Stimulated activated CD8-positive, alpha-beta memory T cell treated with anti-CD3 and anti-CD28 coated beads, Interleukin-2, amount 100 ng/mL, for 1 hour (primary cell): ENCODE measurements around the gene PCSK5.

ENCODE experiments used
- DNase-seq, 2 donors: peaks; one replicate each; pipeline ENCODE4 v3.0.0-alpha.2; 2020; ENCODE audit warnings: low read depth in 2 of 2

The PCSK5 gene

DNA sequence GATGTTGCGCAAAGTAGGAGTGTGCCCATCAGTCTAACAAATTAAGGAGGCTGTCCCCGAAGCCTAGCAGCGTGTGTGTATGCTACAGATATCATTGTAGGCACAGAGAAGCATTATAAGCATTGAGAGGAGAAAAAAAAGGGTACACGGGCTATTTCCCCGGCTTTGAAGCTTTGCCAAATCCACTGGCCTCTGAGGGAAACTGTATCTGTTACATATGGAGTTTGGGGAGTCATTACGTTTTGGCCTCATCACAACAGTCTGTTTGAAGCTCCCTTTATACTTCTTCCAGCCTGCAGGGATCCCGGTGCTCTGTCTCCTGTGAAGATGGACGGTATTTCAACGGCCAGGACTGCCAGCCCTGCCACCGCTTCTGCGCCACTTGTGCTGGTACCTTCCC, 297.8 kb downstream of the PCSK5 start:
- DNase-seq, result no peak

DNA sequence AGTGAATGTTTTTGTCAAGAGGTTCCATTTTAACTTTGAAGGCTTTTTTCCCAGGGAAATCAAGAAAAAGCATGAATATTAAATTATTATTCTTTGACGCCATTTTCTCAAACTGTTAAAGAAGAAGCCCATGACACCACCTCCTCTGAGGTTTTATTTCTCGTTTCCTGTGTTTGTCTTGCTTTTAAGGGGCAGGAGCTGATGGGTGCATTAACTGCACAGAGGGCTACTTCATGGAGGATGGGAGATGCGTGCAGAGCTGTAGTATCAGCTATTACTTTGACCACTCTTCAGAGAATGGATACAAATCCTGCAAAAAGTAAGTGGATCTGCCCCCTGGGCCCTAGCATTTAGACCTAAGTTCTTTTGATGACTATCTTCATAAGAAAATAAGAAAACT, 298.4 kb downstream of the PCSK5 start:
- no peak for DNase-seq

DNA sequence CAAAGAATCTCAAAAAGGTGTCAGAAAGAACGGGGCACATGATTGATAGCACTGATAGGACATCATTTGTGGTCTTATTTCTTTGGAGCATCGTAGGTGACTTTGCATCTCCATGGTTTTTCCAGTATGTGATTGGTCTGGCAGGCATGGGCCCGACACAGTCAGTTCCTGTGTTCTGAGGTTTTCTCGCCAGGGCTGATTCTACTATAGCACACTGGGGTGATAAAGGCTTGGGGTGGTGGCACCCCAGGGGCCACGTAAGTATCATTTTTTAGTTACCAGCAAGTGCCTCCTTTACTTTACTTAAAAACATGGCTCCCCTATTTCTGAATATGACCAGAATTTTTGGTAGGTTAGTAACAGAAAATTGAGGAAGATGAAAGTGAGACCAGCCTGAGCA, 301.0 kb downstream of the PCSK5 start:
- DNase-seq, result no peak

DNA sequence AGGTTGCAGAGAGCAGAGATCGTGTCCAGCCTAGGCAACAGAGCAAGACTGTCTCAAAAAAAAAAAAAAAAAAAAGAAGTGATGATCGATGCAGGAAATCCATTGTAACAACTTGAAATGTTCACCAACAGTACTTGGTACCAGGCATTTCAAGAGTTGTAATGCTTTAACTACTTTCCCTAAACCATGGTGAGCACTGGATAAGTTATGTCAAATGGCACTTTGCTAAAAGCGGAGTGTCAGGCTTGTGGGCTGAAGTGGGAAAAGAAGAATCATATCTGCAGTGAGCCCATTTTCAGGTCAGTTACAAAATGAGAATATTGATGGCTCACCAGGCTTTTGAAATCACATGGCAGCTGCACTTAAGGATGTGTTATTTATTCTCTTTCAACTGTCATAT, 301.5 kb downstream of the PCSK5 start:
- no peak for DNase-seq

DNA sequence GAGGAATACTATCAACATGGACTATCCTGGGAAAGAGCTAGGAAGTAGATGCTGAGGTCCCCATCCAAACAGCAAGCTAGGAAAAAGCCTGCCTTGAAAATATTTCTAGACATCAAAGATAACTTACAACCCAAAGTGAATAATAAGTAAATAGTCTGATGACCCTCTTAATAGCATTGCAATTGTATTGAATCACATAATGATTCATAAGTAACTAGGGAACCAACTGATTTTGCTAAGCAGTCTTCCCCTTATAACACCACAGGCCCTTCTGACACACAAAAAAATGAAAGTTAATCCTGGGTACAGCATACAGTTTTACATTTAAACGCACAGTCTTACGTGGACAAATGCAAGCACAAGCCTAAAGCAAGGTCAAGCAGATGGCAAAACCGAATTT, 304.4 kb downstream of the PCSK5 start:
- no peak for DNase-seq

DNA sequence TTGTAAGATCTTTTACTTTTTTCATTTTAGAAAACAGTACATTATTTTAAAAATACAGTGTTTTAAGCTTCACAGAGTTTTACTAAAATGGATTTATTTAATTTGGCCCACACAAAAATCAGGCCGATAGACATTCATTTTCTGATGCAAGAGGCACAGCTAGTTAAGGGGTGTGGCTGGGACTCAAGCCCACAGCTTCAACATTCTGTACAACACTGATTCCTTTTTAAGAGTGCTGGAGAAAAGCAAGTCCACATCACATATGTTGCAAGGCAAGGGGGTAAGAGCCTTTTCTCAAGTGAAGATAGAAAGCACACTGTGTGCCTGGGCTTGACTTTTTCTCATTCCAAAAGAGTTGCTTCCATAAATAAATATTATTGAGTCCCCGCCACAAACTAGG, 307.9 kb downstream of the PCSK5 start:
- no peak for DNase-seq

DNA sequence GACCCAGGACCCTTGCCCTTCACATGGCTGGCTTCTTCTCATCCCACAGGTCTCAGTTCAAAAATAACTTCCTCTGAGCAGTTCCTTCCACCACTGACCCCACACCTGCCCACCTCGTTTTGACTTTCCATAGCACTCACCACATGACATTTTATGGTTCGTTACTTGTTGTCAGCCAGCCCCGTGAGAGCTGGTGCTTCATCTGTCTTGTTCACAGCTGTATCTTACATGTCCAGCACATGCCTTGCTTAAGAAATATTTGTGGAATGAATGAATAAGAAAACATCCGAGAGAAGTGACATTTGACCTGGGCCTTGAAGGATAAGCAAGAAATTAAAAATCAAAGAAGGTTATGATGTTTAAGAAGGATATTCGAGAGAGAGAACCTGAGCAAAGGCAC, 309.8 kb downstream of the PCSK5 start:
- DNase-seq, result no peak

DNA sequence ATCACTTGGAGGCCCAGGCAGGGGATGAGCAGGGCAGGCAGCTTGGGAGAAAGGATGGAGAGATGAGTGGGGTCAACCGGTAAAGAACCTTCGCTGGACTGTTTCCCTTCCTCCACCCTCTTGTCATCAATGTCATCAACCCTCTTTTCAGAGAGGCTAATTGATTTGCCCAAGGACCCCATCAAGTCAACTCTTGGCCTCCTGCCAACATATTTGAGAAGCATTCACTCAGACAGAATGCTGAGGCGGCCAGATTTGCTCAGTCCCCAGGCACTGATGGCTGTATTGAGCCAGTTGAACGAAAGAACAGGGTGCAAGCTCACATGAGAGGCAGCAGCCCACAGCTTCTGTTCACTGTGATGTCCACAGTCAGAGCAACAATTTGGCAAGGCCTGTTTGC, 310.3 kb downstream of the PCSK5 start:
- no peak for DNase-seq

DNA sequence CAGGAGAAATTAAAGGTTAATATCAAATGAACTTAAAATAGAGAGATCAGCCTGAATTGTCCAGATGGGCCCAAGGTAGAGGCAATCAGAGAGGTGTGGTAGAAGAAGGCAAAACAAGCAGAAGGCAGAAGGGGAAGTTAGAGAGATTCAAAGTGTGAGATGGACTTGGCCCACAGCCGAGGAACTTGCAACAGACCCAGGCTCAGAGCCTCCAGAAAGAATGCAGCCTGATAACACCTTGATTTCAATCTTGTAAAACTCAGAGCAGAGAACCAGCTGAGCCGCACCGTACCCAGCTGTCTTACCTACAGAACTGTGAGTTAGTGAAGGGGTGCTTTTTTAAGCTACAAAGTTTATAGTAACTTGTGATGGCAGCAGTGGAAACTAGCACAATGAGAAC, 312.9 kb downstream of the PCSK5 start:
- DNase-seq, result no peak

DNA sequence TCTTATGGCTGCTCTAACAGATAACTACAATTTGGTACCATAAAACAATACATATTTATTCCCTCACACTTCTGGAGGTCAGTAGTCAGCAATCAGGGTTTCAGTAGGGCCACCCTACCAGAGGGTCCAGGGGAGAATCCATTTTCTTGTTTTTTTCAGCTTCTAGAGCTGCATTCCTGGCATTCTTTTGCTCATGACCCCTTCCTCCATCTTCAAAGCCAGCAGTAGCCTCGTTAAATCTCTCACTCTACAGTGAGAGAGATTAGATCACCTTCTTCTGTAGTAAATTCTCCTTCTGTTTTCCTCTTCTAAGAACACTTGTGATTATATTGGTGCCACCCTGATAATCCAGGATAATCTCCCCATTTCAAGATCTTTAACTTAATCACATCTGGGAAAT, 316.3 kb downstream of the PCSK5 start:
- DNase-seq, result no peak

DNA sequence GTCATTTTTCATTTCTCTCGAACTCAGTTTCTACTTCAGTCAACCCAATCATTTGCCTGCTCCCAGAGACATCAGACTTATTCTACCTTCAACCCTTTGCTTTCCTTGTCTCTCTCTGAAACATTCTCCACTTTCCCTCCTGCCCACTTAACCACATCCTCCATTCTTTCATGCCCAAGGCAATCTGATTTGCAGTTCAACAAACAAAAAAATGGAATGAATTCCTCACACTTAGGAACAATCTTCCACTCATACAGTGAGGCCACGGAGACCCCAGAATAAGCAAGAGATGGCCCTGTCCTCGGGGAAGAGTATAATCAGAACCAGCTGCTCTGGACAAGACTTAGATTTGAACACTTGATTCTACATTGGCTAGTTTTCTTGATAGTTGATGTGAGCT, 323.3 kb downstream of the PCSK5 start:
- no peak for DNase-seq

DNA sequence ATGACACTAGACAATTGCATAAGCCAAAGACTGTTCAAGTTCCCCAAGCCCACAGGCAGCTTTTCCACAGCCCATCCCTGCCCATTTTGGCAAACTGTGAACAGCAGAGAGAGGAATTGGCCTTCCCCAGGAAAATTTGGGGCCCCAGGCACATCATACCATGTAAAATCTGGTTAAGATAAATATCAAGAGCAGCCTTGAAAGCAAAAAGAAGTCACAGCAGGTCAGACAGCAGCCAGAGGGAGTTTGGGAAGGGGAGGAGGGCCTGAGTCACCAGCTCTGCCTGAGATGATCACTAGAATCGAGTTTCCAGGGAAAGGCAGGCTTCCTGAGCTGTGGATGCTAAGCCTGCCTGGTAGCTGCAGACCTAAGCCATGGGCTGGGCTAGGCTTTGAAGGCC, 324.6 kb downstream of the PCSK5 start:
- no peak for DNase-seq

DNA sequence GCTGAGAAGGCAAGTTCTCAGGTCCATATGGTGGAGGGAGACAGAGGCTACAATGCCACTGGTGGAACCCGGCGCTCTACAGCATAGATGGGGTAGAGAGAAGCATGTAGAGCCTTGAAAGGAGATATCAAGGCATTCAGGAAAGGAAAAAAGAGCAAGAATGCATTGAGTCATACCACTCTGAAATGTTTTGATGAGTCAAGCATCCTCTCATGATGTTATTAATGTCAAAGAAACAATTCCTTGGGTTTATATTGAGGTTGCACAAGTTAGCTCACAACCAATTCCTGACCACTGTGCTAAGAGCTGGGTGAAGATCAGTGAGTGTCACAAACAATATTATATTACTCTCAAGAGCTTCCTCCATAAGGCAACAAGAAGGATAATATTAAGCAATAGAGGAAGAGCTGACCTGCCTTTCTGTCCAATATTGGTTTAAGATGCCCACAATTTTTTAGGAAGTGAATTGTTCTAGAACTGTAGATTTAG, 325.7 kb downstream of the PCSK5 start:
- no peak for DNase-seq

DNA sequence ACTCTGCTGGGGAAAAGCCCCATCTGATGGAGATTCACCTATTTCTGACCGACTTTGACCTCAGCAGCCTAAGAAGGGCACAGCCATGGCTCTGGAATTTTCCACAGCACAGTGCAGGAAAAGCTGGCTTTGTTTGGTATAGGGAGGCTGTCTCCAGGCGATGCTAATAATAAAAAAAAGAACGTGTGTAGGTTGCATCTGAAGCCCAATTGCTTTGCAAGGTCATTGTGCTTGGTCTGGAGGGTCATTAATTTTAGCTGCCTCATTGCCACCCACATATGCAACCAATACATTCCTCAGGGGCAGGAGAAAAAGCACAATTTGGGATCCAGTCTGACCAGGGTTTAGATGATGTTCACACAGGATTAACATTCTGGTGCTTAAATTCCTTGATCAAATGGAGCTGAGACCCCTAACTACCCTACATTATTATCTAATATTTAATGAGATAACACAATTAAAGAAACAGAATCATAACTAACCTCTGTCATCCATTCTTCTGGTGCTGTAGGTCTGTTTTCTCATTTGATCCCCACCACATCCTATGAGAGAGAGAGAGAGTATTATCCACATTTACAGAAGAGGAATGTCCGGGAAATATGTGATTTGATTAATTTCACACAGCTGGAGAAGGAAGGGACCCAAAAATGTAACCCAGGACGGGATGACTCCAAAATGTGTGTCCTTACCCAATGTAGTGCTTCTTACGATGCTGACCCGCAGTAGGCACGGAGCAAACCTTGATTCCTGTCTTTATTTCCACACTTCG, 327.8 kb downstream of the PCSK5 start:
- no peak for DNase-seq

DNA sequence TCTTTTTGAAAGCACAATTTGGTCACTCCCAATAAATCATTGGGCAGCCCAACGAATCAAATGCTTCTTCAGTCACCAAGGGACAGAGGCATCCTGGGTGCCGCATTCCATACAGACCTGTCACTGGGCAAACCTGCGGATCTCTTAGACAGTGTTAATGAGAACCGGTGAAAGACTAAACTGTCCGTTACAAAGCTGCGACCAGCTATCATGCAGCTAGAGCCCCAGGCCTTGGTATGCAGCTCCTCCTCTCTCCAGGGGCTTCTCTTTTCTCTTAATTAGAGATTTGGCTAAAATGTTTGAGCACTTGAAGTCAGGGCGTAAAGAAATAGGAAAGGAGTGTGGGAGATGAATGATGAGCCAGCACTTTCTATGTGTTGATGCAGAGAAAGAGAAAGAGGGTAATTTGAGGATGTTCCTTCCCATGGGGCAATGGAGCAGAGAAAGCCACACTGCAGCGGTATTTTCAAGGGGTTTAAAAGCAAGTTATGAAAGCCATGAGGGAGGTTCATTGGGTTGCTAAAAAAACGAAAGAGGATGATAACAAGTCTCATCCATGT, 328.5 kb downstream of the PCSK5 start:
- no peak for DNase-seq

DNA sequence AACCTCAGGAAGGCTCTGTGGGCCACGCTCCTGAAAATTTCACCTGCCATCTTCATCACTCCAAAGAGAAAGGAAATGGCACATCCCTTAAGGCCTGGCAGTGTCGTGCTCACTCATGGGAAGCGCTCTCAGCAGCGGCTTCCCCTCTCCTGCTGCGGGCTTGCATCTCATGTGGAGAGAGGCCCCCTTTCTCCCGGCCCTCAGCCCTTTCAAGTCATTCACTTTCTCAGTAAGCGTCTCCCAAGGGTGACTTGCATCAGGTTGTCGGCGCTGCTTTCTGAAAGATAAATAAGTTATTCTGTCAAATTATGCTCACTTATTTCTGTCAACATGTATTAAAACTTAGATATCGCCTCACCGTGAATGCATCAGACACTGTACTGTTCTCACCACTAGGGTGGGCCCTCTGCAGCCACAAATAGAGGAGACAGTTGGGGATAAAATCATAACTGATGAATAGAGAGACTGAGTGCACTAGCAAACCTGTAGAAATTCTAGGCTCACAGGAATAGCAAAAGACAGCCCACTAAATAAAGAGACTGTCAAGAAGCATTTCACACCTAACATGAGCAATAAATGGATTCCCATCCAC, 329.2 kb downstream of the PCSK5 start:
- DNase-seq, result no peak

DNA sequence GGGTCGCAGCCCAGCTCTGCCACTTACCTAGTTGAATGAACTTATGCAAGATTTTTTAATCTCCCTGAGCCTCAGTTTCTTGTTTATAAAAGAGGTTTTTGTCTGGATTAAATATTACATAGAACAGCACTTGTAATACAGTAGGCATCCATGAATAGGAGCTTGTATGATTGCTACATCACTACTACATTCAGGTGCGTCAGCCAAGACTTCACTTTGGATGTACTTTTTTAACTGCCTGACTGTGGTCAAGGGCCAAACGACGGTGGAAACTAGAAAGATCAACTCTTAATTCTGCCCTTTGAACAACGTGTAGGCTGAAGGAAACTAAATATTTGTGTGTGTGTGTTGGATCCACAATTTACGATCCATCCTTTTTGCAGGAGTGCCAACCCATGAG, 330.9 kb downstream of the PCSK5 start:
- DNase-seq, result no peak

DNA sequence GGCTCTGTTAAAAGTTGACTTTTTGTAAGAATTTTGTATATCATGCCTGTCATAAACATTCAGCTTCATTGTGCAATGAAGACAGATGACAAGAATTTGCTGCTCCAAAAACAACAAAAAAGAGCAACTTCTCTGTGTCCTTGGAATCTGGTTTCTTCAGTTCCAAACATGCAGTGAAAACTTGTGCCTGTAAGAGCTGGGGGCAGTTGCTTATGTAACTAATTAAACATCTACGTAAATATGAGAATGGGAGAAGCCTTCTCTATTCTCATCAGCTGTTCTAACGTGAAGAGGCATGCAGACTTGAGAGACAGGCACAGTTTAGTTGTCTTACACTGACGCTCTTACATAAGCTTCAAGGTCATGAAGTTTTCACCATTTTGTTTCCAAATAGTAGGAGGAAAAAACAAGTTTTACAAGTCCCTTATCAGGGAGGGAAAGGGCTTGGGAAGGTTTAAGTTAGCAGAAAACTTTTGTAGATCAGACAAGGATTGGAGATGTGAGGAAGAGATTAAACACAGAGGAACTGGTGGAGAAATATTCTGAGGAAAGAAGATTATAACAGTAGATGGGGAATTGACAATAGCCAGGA, 333.4 kb downstream of the PCSK5 start:
- DNase-seq, result no peak

DNA sequence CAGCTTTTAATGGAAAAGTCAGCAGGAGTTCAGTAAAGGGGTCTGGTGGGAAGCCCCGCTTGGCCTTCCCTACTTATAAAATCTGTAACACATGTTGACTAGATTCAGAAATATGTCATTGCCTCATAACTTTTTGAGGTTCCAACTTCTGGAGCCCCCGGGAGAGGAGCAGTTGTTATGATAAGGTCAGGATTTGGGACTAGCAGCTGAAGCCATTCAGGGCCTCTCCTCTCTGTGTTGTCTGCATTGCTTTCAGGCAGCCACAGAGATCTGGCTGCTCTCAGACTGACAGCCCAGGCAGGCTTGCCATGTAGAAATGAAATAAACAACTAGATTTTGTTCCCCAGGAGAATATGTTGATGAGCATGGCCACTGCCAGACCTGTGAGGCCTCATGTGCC, 336.7 kb downstream of the PCSK5 start:
- DNase-seq, result no peak

DNA sequence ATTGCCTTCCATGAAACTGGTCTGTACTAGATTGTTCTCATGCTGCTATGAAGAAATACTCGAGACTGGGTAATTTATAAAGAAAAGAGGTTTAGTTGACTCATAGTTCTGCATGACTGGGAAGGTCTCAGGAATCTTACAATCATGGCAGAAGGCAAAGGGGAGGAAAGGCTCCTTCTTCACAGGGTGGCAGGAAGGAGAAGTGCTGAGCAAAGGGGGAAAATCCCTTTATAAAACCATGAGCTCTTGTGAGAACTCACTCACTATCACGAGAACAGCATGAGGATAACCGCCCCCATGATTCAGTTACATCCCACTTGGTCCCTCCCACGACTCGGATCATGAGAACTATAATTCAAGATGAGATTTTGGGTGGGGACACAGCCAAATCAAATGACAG, 340.5 kb downstream of the PCSK5 start:
- DNase-seq, result no peak

DNA sequence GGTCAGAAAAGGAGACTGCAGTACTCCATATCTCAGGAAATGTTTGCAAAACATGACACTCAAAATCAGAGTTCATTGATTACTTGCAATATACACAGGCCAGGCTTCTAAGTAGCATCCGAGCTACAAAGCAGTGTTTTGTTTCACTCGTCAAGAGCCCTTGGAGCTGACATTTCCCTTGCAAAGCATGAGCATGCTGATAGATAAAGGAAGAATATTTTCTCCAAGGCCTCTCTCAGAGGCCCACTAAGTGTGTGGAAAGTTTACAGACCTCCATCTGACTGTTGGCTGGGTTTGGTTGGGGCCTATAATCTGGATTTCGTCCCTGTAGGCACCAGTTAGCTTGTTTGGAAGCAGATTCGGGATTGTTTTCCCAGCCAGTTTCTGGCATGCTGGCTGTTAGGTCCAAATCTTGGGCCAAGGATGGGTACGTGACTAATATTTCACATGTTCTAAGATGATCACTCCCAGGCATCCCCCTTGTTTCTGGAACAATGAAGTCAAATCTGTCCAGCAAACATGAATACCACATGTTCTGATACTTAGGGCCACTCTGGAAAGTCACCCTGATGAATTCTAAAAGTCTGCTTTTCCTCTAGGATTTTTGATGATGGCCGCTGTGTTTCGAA, 342.5 kb downstream of the PCSK5 start:
- no peak for DNase-seq

DNA sequence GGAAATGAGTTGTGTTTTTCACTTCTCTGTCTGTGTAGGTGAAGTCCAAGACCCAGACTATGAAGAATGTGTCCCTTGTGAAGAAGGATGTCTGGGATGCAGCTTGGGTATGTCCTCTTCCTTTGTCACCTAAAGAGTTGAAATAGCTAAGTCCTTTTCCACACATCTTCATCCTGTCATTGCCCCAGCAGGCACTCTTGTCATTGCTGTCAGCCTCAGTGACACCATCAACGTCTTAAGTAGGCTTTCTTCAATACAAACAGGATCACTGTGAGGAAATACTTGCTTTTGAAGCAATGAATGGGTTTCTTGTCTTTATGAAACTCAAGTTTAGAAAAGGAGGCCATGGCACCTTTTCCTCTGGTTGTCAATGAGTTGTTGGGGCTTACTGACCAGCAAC, 350.1 kb downstream of the PCSK5 start:
- no peak for DNase-seq

DNA sequence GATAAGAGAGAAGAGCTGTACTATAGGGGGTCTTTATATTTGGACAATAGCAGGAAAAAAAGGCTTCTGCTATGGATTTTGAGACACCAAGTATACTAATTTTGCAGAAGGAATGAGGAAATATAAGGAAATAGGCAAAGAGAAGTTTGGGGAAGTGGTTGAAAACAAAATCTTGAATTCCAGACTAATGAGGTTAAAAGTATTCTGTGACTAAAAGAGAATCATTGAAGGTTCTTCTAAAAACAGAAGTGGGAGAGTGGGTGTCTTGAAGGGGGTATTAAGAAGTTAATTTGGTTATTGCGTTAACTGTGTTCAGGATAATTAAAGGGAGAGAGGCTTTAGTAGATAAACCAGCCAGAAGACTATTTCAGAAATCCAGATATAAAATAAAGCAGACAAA, 355.0 kb downstream of the PCSK5 start:
- no peak for DNase-seq
